HepG2 (cell line): ENCODE data around the gene DNPH1. TPM values are rescaled to one million over a fixed set of nuclear protein-coding genes. Genes with fewer than 3 reads are reported as not detected.

ENCODE experiments used
- ADNP ChIP-seq: sonication (generic); formaldehyde crosslinking; IDR thresholded peaks from 2 replicates; pipeline ENCODE4 v1.4.0; 2020; ENCODE audit warnings: missing genetic modification reagents
- CBX5 ChIP-seq: sonication (generic); formaldehyde crosslinking; IDR thresholded peaks from 2 replicates; pipeline ENCODE4 v1.4.0; 2020; ENCODE audit warnings: missing genetic modification reagents, borderline replicate concordance
- KDM3A ChIP-seq: IDR thresholded peaks from 2 replicates; pipeline ENCODE4 v1.6.1; 2018; ENCODE audit warnings: low read depth, missing compliant biosample characterization
- KLF6 ChIP-seq: IDR thresholded peaks from 2 replicates; pipeline ENCODE4 v1.8.0; 2016; ENCODE audit warnings: missing biosample characterization, missing genetic modification reagents
- KMT2A ChIP-seq: sonication (generic); formaldehyde crosslinking; IDR thresholded peaks from 2 replicates; pipeline ENCODE4 v1.4.0; 2020; ENCODE audit warnings: missing genetic modification reagents
- ZMYM3 ChIP-seq: sonication (generic); formaldehyde crosslinking; IDR thresholded peaks from 2 replicates; pipeline ENCODE4 v1.5.1; 2020; ENCODE audit warnings: mild to moderate bottlenecking, missing genetic modification reagents
- ZSCAN30 ChIP-seq: sonication (generic); formaldehyde crosslinking; IDR thresholded peaks from 2 replicates; pipeline ENCODE4 v1.5.0; 2020; ENCODE audit warnings: mild to moderate bottlenecking, missing genetic modification reagents
- polyA plus RNA-seq, 8 experiments: library from polyadenylated mRNA; depleted of rRNA in 3 of 8; stranded (reverse) in 7 of 8; unstranded in 1 of 8; fragments of >200 nt; fragmentation: Illumina TruSeq in 4 of 8; extraction: Trizol in 4 of 8; gene quantifications; 2 replicates each; pipeline versions ENCODE4 v1.2.1 to v1.2.3, GENCODE V29; 2011 to 2016; ENCODE audit warnings: low read depth in 4 of 8, missing spikeins in 1 of 8, mixed read lengths in 1 of 8; ENCODE audit not compliant: insufficient read depth in 1 of 8
- total RNA-seq, 5 experiments: library from RNA; depleted of rRNA; stranded (reverse); fragments of >200 nt; fragmentation: Illumina TruSeq; extraction: Trizol; gene quantifications; 2 replicates each; pipeline ENCODE4 v1.2.3, GENCODE V29; 2016; ENCODE audit warnings: low read depth in 1 of 5
- TF ChIP-seq, protein P1 (sequence below): sonication (generic); formaldehyde crosslinking; IDR thresholded peaks from 2 replicates; pipeline ENCODE4 v1.5.1; 2020; ENCODE audit warnings: mild to moderate bottlenecking, missing genetic modification reagents, moderate library complexity
- TF ChIP-seq, protein P2 (sequence below), 2 experiments: IDR thresholded peaks; 2 replicates each; pipeline ENCODE4 v1.6.1; 2011 to 2012; ENCODE audit warnings: low read length in 2 of 2, borderline replicate concordance in 1 of 2, low read depth in 1 of 2, mild to moderate bottlenecking in 1 of 2, moderate library complexity in 1 of 2
- TF ChIP-seq, protein P3 (sequence below): sonication (generic); formaldehyde crosslinking; IDR thresholded peaks from 2 replicates; pipeline ENCODE4 v1.4.0; 2020; ENCODE audit warnings: missing genetic modification reagents, mild to moderate bottlenecking, borderline replicate concordance

Gene DNPH1
- total and polyA plus RNA-seq, 2 of the 13 experiments (the other 11 are each of a cell fraction or from before 2014, with no cell fraction given) = 56.5 to 75.1 TPM

DNA sequence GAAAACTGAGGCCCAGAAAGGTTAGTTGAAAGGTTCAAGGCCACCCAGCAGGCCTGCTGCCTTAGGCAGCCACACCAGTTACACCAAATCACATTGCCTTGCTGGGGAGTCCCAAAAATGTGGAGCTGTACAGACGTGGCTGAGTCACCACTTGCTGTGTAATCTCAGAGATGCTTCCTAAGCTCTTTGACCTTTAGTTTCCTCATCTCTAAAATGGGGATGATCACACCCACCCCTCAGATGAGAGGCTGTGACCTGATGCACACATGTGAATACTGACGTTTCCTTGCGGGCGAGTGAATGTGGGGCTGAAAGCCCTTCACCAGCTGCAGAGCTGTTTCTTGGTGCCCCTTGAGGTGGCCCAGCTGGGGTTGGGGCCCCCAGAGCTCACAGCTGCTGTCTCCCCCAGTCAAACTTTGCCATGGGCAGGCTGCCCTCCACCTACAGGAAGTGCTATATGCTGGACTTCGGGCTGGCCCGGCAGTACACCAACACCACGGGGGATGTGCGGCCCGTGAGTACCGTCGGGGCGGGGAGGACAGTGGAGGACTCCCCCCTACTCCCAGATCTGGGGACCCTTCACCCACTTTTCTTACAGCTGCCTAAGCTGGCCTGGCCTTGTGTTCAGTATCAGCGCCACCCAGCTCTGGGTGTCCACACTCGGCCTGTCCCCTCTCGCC, 25.0 kb upstream of the DNPH1 start (continued):
- TF ChIP-seq, protein P1, sequence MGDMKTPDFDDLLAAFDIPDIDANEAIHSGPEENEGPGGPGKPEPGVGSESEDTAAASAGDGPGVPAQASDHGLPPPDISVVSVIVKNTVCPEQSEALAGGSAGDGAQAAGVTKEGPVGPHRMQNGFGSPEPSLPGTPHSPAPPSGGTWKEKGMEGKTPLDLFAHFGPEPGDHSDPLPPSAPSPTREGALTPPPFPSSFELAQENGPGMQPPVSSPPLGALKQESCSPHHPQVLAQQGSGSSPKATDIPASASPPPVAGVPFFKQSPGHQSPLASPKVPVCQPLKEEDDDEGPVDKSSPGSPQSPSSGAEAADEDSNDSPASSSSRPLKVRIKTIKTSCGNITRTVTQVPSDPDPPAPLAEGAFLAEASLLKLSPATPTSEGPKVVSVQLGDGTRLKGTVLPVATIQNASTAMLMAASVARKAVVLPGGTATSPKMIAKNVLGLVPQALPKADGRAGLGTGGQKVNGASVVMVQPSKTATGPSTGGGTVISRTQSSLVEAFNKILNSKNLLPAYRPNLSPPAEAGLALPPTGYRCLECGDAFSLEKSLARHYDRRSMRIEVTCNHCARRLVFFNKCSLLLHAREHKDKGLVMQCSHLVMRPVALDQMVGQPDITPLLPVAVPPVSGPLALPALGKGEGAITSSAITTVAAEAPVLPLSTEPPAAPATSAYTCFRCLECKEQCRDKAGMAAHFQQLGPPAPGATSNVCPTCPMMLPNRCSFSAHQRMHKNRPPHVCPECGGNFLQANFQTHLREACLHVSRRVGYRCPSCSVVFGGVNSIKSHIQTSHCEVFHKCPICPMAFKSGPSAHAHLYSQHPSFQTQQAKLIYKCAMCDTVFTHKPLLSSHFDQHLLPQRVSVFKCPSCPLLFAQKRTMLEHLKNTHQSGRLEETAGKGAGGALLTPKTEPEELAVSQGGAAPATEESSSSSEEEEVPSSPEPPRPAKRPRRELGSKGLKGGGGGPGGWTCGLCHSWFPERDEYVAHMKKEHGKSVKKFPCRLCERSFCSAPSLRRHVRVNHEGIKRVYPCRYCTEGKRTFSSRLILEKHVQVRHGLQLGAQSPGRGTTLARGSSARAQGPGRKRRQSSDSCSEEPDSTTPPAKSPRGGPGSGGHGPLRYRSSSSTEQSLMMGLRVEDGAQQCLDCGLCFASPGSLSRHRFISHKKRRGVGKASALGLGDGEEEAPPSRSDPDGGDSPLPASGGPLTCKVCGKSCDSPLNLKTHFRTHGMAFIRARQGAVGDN (CRISPR knock-in tag) = peak; percentile 50
- TF ChIP-seq ADNP = peak; percentile 40; the same call in 1 of the 2 replicates
- TF ChIP-seq KDM3A (CRISPR knock-in tag) = no peak
- TF ChIP-seq ZMYM3 (CRISPR knock-in tag) = peak; percentile 82
- TF ChIP-seq CBX5 = no peak
- TF ChIP-seq, protein P2, sequence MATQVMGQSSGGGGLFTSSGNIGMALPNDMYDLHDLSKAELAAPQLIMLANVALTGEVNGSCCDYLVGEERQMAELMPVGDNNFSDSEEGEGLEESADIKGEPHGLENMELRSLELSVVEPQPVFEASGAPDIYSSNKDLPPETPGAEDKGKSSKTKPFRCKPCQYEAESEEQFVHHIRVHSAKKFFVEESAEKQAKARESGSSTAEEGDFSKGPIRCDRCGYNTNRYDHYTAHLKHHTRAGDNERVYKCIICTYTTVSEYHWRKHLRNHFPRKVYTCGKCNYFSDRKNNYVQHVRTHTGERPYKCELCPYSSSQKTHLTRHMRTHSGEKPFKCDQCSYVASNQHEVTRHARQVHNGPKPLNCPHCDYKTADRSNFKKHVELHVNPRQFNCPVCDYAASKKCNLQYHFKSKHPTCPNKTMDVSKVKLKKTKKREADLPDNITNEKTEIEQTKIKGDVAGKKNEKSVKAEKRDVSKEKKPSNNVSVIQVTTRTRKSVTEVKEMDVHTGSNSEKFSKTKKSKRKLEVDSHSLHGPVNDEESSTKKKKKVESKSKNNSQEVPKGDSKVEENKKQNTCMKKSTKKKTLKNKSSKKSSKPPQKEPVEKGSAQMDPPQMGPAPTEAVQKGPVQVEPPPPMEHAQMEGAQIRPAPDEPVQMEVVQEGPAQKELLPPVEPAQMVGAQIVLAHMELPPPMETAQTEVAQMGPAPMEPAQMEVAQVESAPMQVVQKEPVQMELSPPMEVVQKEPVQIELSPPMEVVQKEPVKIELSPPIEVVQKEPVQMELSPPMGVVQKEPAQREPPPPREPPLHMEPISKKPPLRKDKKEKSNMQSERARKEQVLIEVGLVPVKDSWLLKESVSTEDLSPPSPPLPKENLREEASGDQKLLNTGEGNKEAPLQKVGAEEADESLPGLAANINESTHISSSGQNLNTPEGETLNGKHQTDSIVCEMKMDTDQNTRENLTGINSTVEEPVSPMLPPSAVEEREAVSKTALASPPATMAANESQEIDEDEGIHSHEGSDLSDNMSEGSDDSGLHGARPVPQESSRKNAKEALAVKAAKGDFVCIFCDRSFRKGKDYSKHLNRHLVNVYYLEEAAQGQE (IDR thresholded peaks at IDR 0.05; ENCODE audit: borderline replicate concordance in 1 of 2, low read depth in 1 of 2, low read length in 2 of 2) = no peak
- TF ChIP-seq ZSCAN30 (CRISPR knock-in tag) = no peak
- TF ChIP-seq, protein P3, sequence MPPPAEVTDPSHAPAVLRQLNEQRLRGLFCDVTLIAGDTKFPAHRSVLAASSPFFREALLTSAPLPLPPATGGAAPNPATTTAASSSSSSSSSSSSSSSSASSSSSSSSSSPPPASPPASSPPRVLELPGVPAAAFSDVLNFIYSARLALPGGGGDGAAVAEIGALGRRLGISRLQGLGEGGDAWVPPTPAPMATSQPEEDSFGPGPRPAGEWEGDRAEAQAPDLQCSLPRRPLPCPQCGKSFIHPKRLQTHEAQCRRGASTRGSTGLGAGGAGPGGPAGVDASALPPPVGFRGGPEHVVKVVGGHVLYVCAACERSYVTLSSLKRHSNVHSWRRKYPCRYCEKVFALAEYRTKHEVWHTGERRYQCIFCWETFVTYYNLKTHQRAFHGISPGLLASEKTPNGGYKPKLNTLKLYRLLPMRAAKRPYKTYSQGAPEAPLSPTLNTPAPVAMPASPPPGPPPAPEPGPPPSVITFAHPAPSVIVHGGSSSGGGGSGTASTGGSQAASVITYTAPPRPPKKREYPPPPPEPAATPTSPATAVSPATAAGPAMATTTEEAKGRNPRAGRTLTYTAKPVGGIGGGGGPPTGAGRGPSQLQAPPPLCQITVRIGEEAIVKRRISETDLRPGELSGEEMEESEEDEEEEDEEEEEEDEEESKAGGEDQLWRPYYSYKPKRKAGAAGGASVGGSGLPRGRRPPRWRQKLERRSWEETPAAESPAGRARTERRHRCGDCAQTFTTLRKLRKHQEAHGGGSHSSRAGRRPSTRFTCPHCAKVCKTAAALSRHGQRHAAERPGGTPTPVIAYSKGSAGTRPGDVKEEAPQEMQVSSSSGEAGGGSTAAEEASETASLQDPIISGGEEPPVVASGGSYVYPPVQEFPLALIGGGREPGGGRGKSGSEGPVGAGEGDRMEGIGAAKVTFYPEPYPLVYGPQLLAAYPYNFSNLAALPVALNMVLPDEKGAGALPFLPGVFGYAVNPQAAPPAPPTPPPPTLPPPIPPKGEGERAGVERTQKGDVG = 0 out of 2 replicates have a peak, but pooled peaks have one; percentile 18
- TF ChIP-seq KMT2A = no peak
- no peak for TF ChIP-seq KLF6 (CRISPR knock-in tag)
